Natural killer cell (primary cell): ENCODE results near the gene HPSE2. TPM values are rescaled to one million over a fixed set of nuclear protein-coding genes. Genes with fewer than 3 reads are reported as not detected.

Experiments
- ATAC-seq, 3 donors: fragments of 150-1000 bp in 2 of 3; fragments of 200-7000 bp in 1 of 3; cut with Tn5 transposase; 1 replicate in 1 of 3; 2 replicates in 2 of 3; pipeline ENCODE4 v1.10.0; 2021; ENCODE audit warnings: mild to moderate bottlenecking in 2 of 3, moderate library complexity in 2 of 3
- DNase-seq, 2 donors: peaks; one replicate each; pipeline versions ENCODE4 v3.0.0 to v3.0.0-alpha.2; 2013 to 2021; ENCODE audit warnings: mixed read lengths in 1 of 2
- H3K27ac ChIP-seq: one replicate; pipeline ENCODE4 v1.5.1; 2013; ENCODE audit warnings: mild to moderate bottlenecking, low read length
- H3K27me3 ChIP-seq: one replicate; pipeline ENCODE4 v1.6.1; 2013; ENCODE audit warnings: low read length; ENCODE audit not compliant: control insufficient read depth, insufficient read depth
- H3K36me3 ChIP-seq: one replicate; pipeline ENCODE4 v1.6.1; 2013; ENCODE audit warnings: low read length; ENCODE audit not compliant: control insufficient read depth, insufficient read depth
- H3K4me1 ChIP-seq: one replicate; pipeline ENCODE4 v1.6.1; 2013; ENCODE audit warnings: low read length; ENCODE audit not compliant: control insufficient read depth, insufficient read depth
- H3K4me3 ChIP-seq: one replicate; pipeline ENCODE4 v1.5.1; 2013; ENCODE audit warnings: low read length
- H3K9me3 ChIP-seq: one replicate; pipeline ENCODE4 v1.6.1; 2013; ENCODE audit warnings: low read length; ENCODE audit not compliant: control insufficient read depth, insufficient read depth
- H3K27ac Mint-ChIP-seq, 2 donors: one replicate each; pipeline ENCODE4 v1.8.0; 2022; ENCODE audit warnings: mild to moderate bottlenecking in 2 of 2, mixed read lengths in 2 of 2, moderate library complexity in 1 of 2
- H3K27me3 Mint-ChIP-seq, 2 donors: one replicate each; pipeline ENCODE4 v1.8.0; 2022; ENCODE audit warnings: low read depth in 2 of 2, mixed read lengths in 2 of 2
- H3K36me3 Mint-ChIP-seq: one replicate; pipeline ENCODE4 v1.8.0; 2022; ENCODE audit warnings: mixed read lengths
- H3K4me1 Mint-ChIP-seq, 2 donors: one replicate each; pipeline ENCODE4 v1.8.0; 2022; ENCODE audit warnings: mixed read lengths in 2 of 2
- H3K4me3 Mint-ChIP-seq: one replicate; pipeline ENCODE4 v1.8.0; 2022; ENCODE audit warnings: mild to moderate bottlenecking, moderate library complexity, mixed read lengths
- H3K9me3 Mint-ChIP-seq, 2 donors: one replicate each; pipeline ENCODE4 v1.8.0; 2022; ENCODE audit warnings: mixed read lengths in 2 of 2
- WGBS: methylation state at CpG from one replicate; pipeline ENCODE4 v1.1.7; 2013; ENCODE audit warnings: missing lambda C conversion rate; ENCODE audit not compliant: insufficient coverage; 5-methylcytosine and 5-hydroxymethylcytosine counted together
- intact Hi-C: fragments of 100-400 bp; cut with micrococcal nuclease; formaldehyde crosslinking; loops from one replicate; pipeline ENCODE4 v1.14.2; 2022
- total RNA-seq, 4 donors: library from RNA; stranded (reverse); fragments of 120-200 nt in 1 of 4; gene quantifications; one replicate each; pipeline versions ENCODE4 v1.2.3 to v1.2.4, GENCODE V29; 2013 to 2022
- TF ChIP-seq, protein P1 (sequence below): fragments of 200-600 bp; IDR thresholded peaks from one replicate; pipeline ENCODE4 v1.8.0; 2022; ENCODE audit warnings: antibody characterized with exemption

The HPSE2 gene
- total RNA-seq, 3 donors from 2014 or later (not counting 1 experiment from before 2014, with no cell fraction given), result not detected

DNA sequence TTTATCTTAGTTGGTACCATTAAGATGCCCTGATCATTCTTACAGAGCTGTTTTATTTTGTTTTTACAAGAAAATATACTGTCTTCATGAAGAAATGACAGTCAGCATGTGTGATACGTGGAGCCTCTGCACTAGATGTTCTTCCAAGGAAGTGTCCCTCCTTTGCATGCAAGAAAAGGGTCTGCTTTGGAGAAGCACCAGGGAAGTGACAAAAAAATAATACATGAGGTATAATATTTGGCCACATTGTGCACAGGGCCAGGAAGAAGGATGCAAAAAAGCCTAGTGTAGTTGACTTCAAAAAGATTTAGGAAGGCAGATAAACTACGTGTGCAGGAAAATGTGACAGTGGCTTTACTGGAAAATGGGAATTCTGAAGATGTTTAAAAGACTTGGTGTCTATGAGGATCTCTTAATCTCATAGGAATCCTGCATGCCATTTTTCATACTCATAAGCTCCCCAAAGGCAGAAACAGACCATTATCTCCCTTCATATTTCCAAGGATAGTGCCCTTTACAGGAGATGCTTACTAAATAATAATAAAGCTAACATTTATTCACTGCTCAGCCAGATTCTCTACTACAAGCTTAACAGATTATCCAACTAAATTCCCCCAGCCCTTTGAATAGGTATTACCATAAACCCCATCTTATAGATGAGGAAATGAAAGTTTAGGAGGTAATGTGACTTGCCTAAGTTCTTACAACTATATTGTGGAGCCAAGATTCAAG, 284.2 kb downstream of the HPSE2 start:
- H3K9me3 Mint-ChIP-seq, result peaks cover 0 to 5% of the 10 kb centered on the region in 2 donors

GRCh38 chr10:98950106-98950505, 285.5 kb downstream of the HPSE2 start:
- Mint-ChIP-seq H3K4me1 (no peaks in the 10 kb centered on the region), H3K9me3 (peaks cover 0 to 5% of the 10 kb centered on the region in 2 donors), H3K27me3 (no peaks in the 10 kb centered on the region), H3K4me3 (no peak overlapping the region), H3K27ac (no peak overlapping the region), H3K36me3 (no peaks in the 10 kb centered on the region)
- H3K4me3 ChIP-seq, result no peak overlapping the region
- no peak overlapping the region for H3K27ac ChIP-seq
- TF ChIP-seq, protein P1, sequence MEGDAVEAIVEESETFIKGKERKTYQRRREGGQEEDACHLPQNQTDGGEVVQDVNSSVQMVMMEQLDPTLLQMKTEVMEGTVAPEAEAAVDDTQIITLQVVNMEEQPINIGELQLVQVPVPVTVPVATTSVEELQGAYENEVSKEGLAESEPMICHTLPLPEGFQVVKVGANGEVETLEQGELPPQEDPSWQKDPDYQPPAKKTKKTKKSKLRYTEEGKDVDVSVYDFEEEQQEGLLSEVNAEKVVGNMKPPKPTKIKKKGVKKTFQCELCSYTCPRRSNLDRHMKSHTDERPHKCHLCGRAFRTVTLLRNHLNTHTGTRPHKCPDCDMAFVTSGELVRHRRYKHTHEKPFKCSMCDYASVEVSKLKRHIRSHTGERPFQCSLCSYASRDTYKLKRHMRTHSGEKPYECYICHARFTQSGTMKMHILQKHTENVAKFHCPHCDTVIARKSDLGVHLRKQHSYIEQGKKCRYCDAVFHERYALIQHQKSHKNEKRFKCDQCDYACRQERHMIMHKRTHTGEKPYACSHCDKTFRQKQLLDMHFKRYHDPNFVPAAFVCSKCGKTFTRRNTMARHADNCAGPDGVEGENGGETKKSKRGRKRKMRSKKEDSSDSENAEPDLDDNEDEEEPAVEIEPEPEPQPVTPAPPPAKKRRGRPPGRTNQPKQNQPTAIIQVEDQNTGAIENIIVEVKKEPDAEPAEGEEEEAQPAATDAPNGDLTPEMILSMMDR, result no peak
- no peaks in the 10 kb centered on the region for H3K9me3 ChIP-seq
- no peaks in the 10 kb centered on the region for H3K27me3 ChIP-seq
- no peaks in the 10 kb centered on the region for H3K36me3 ChIP-seq
- intact Hi-C loops, result no loop called here
- ATAC-seq, result no peak
- DNase-seq, result no peak
- WGBS, result 93% methylated on average over 2 of the region's 2 CpGs
- H3K4me1 ChIP-seq, result no peaks in the 10 kb centered on the region

More for the DNA sequence above, 284.2 kb downstream of the HPSE2 start:
- DNase-seq (no peak), ATAC-seq (no peak)
- Histone ChIP-seq H3K36me3 (no peaks in the 10 kb centered on the region), H3K4me1 (no peaks in the 10 kb centered on the region), H3K27ac (no peak overlapping the region), H3K9me3 (no peaks in the 10 kb centered on the region), H3K4me3 (no peak overlapping the region), H3K27me3 (no peaks in the 10 kb centered on the region)
- intact Hi-C loops, result no loop called here
- Mint-ChIP-seq H3K4me3 (no peak overlapping the region), H3K36me3 (no peaks in the 10 kb centered on the region), H3K4me1 (no peaks in the 10 kb centered on the region), H3K27me3 (no peaks in the 10 kb centered on the region), H3K27ac (no peak overlapping the region)
- TF ChIP-seq, protein P1, result no peak
- 74% methylated on average over 2 of the region's 2 CpGs for WGBS

DNA sequence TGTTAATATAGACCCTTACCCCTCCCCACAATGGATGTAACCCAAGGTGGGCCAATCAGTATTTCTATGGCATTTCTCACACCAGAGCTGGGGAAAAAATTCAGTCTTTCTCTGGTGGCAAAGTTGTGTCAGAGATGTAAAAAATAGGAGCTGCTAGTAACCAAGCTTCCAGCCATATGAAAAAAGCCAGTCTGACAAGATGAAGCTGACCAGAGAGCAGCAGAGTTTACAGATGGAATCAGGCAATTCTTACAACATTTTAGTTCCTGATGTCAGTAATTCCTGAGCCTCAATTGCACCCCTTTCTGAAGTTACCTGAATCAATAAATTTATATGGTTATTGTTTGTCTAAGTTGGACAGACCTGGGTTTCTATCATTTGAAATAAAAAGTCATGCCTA, 286.3 kb downstream of the HPSE2 start:
- no peak overlapping the region for H3K27ac ChIP-seq
- no peaks in the 10 kb centered on the region for H3K9me3 ChIP-seq
- H3K27me3 ChIP-seq, result no peaks in the 10 kb centered on the region
- ATAC-seq (no peak), DNase-seq (no peak)
- Mint-ChIP-seq H3K27ac (no peak overlapping the region), H3K4me1 (no peaks in the 10 kb centered on the region), H3K36me3 (no peaks in the 10 kb centered on the region), H3K27me3 (no peaks in the 10 kb centered on the region), H3K9me3 (peaks cover 0 to 5% of the 10 kb centered on the region in 2 donors), H3K4me3 (no peak overlapping the region)
- TF ChIP-seq, protein P1, result no peak
- no peak overlapping the region for H3K4me3 ChIP-seq
- no peaks in the 10 kb centered on the region for H3K36me3 ChIP-seq
- H3K4me1 ChIP-seq, result no peaks in the 10 kb centered on the region
- intact Hi-C loops, result no loop called here

GRCh38 chr10:98943681-98944080, 292.0 kb downstream of the HPSE2 start:
- WGBS, result 86% methylated on average over 1 of the region's 1 CpG
- Mint-ChIP-seq H3K27ac (no peak overlapping the region), H3K27me3 (no peaks in the 10 kb centered on the region), H3K9me3 (peaks cover 0 to 3% of the 10 kb centered on the region in 2 donors), H3K4me3 (no peak overlapping the region), H3K4me1 (no peaks in the 10 kb centered on the region), H3K36me3 (no peaks in the 10 kb centered on the region)
- DNase-seq, result no peak
- H3K9me3 ChIP-seq, result no peaks in the 10 kb centered on the region
- ATAC-seq, result no peak
- TF ChIP-seq, protein P1, result no peak
- H3K4me1 ChIP-seq, result no peaks in the 10 kb centered on the region
- no peak overlapping the region for H3K4me3 ChIP-seq
- intact Hi-C loops, result loop anchor here (1.0 kb wide), 1 partner anchor 17 kb away; no protein-coding TSS in a partner anchor
- no peaks in the 10 kb centered on the region for H3K27me3 ChIP-seq
- no peaks in the 10 kb centered on the region for H3K36me3 ChIP-seq
- H3K27ac ChIP-seq, result no peak overlapping the region
